ENCODE measurements around the gene RUVBL1. TPM values are rescaled to one million over a fixed set of nuclear protein-coding genes. Genes with fewer than 3 reads are reported as not detected.
A peak's percentile ranks its signal among the peaks of the same experiment; 100 is the strongest.

Gene RUVBL1
- polyA plus RNA-seq, 1 donor (not counting 4 experiments of a cell fraction or from before 2014, with no cell fraction given) = 94.8 TPM

DNA sequence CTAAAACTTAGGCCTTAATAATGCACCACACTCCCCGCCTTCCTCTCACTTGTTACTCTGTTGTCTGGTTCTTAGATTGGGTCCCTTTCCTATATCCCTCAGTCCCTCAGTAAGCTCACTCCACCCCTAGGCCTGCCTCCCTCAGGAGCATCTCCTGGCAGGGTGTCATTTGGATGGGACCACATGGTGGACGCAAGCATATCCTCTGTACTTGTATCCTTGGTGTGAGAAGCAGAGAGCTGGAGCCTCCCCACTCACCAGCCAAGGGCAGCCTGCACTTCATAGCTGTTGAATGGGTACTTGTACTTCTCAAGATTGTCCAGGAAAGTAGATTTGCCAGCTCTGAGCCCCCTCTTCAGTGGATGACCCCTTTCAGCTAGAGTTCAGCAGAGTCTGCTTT, 59.7 kb downstream of the RUVBL1 start:
- H4K20me1 ChIP-seq (ENCODE audit: control insufficient read depth, extremely low read depth, insufficient read depth, low read length) = peaks cover 30% of the 10 kb centered on the region
- FAIRE-seq = no peak
- no peak overlapping the region for H2AFZ ChIP-seq (ENCODE audit: control insufficient read depth, low read length)
- peaks cover 44% of the 10 kb centered on the region for H3K79me2 ChIP-seq (ENCODE audit: control insufficient read depth, insufficient read depth, low read length)
- peaks cover 3% of the 10 kb centered on the region for H3K9me1 ChIP-seq (ENCODE audit: control insufficient read depth, extremely low read depth, insufficient read depth, low read length)
- H3K4me1 ChIP-seq (ENCODE audit: control insufficient read depth, extremely low read depth, insufficient read depth, low read length) = peaks cover 29% of the 10 kb centered on the region
- no peak overlapping the region for H3K4me3 ChIP-seq (ENCODE audit: control insufficient read depth in 2 of 3, extremely low read depth in 1 of 3, insufficient read depth in 2 of 3, low read depth in 1 of 3, low read length in 3 of 3)
- H3K27me3 ChIP-seq (ENCODE audit: control insufficient read depth, extremely low read depth, insufficient read depth, low read length) = no peaks in the 10 kb centered on the region
- no peak for DNase-seq (ENCODE audit: low read depth, low spot score)
- H3K4me2 ChIP-seq (ENCODE audit: control insufficient read depth, extremely low read depth, insufficient read depth, low read depth, low read length) = no peak overlapping the region
- dilution Hi-C loops (cut with MboI; ENCODE audit: extremely low pct_ligation_motif_present, low sequenced_read_pairs) = no loop called here
- no peak overlapping the region for H3K27ac ChIP-seq (ENCODE audit: control insufficient read depth, insufficient read depth, low read length)
- no peak overlapping the region for H3K9ac ChIP-seq (ENCODE audit: control insufficient read depth, extremely low read depth, insufficient read depth, low read length)
- no peaks in the 10 kb centered on the region for H3K9me3 ChIP-seq (ENCODE audit: control insufficient read depth, low read depth, low read length)
- TF ChIP-seq, protein P1, sequence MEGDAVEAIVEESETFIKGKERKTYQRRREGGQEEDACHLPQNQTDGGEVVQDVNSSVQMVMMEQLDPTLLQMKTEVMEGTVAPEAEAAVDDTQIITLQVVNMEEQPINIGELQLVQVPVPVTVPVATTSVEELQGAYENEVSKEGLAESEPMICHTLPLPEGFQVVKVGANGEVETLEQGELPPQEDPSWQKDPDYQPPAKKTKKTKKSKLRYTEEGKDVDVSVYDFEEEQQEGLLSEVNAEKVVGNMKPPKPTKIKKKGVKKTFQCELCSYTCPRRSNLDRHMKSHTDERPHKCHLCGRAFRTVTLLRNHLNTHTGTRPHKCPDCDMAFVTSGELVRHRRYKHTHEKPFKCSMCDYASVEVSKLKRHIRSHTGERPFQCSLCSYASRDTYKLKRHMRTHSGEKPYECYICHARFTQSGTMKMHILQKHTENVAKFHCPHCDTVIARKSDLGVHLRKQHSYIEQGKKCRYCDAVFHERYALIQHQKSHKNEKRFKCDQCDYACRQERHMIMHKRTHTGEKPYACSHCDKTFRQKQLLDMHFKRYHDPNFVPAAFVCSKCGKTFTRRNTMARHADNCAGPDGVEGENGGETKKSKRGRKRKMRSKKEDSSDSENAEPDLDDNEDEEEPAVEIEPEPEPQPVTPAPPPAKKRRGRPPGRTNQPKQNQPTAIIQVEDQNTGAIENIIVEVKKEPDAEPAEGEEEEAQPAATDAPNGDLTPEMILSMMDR (optimal IDR thresholded peaks at IDR 0.05 in 1 of 3, IDR thresholded peaks at IDR 0.05 in 1 of 3, conservative IDR thresholded peaks at IDR 0.05 in 1 of 3; ENCODE audit: extremely low read depth in 1 of 3, insufficient read depth in 2 of 3, low read length in 3 of 3) = no peak
- TF ChIP-seq EZH2 (IDR thresholded peaks at IDR 0.05; ENCODE audit: low read length) = no peak
- peaks cover 64 to 70% of the 10 kb centered on the region in 2 experiments for H3K36me3 ChIP-seq (ENCODE audit: control insufficient read depth in 2 of 2, extremely low read depth in 1 of 2, insufficient read depth in 2 of 2, low read length in 2 of 2)

GRCh38 chr3:128062033-128062745, 61.4 kb downstream of the RUVBL1 start:
- DNase-seq (ENCODE audit: low read depth, low spot score) = no peak
- Histone ChIP-seq H3K9ac (ENCODE audit: control insufficient read depth, extremely low read depth, insufficient read depth, low read length) (no peak overlapping the region), H3K9me3 (ENCODE audit: control insufficient read depth, low read depth, low read length) (no peaks in the 10 kb centered on the region), H3K4me3 (ENCODE audit: control insufficient read depth in 2 of 3, extremely low read depth in 1 of 3, insufficient read depth in 2 of 3, low read depth in 1 of 3, low read length in 3 of 3) (no peak overlapping the region), H3K4me1 (ENCODE audit: control insufficient read depth, extremely low read depth, insufficient read depth, low read length) (peaks cover 29% of the 10 kb centered on the region), H3K36me3 (ENCODE audit: control insufficient read depth in 2 of 2, extremely low read depth in 1 of 2, insufficient read depth in 2 of 2, low read length in 2 of 2) (peaks cover 49 to 54% of the 10 kb centered on the region in 2 experiments), H3K4me2 (ENCODE audit: control insufficient read depth, extremely low read depth, insufficient read depth, low read depth, low read length) (peak overlapping the region; percentile 15), H3K27me3 (ENCODE audit: control insufficient read depth, extremely low read depth, insufficient read depth, low read length) (no peaks in the 10 kb centered on the region), H3K79me2 (ENCODE audit: control insufficient read depth, insufficient read depth, low read length) (peaks cover 44% of the 10 kb centered on the region), H4K20me1 (ENCODE audit: control insufficient read depth, extremely low read depth, insufficient read depth, low read length) (peaks cover 19% of the 10 kb centered on the region), H3K27ac (ENCODE audit: control insufficient read depth, insufficient read depth, low read length) (peak overlapping the region; percentile 70), H3K9me1 (ENCODE audit: control insufficient read depth, extremely low read depth, insufficient read depth, low read length) (peaks cover 3% of the 10 kb centered on the region), H2AFZ (ENCODE audit: control insufficient read depth, low read length) (no peak overlapping the region)
- dilution Hi-C loops (cut with MboI; ENCODE audit: extremely low pct_ligation_motif_present, low sequenced_read_pairs) = no loop called here
- no peak for FAIRE-seq
- TF ChIP-seq EZH2 (IDR thresholded peaks at IDR 0.05; ENCODE audit: low read length) = no peak
- TF ChIP-seq, protein P1 (optimal IDR thresholded peaks at IDR 0.05 in 1 of 3, IDR thresholded peaks at IDR 0.05 in 1 of 3, conservative IDR thresholded peaks at IDR 0.05 in 1 of 3; ENCODE audit: extremely low read depth in 1 of 3, insufficient read depth in 2 of 3, low read length in 3 of 3) = no peak
